Ishikawa (cell line): ENCODE measurements around the gene KRTAP6-2.

Source experiments
- EGR1 ChIP-seq: IDR thresholded peaks from 2 replicates; pipeline ENCODE4 v1.6.1; 2012
- EP300 ChIP-seq: IDR thresholded peaks from 2 replicates; pipeline ENCODE4 v1.6.1; 2012; ENCODE audit warnings: borderline replicate concordance
- FOXM1 ChIP-seq: IDR thresholded peaks from 2 replicates; pipeline ENCODE4 v1.6.1; 2012; ENCODE audit warnings: low read depth, borderline replicate concordance
- RAD21 ChIP-seq: IDR thresholded peaks from 2 replicates; pipeline ENCODE4 v1.6.1; 2012; ENCODE audit warnings: low read depth
- TEAD4 ChIP-seq: IDR thresholded peaks from 2 replicates; pipeline ENCODE4 v1.6.1; 2012

- no peak for TF ChIP-seq EGR1
- no peak for TF ChIP-seq TEAD4
- TF ChIP-seq FOXM1, result no peak
- TF ChIP-seq RAD21, result no peak
- TF ChIP-seq EP300, result no peak
Observed at GRCh38 chr21:30561264-30561895, 37.3 kb downstream of the KRTAP6-2 start, which contains the start of gene KRTAP19-7.
